GM19438 (cell line): ENCODE data around the gene SEMA3G.
A peak's percentile ranks its signal among the peaks of the same experiment; 100 is the strongest.

Experiments used
- ATAC-seq: cut with Tn5 transposase; IDR thresholded peaks from one replicate; pipeline ENCODE4 v1.9.1; 2021; ENCODE audit warnings: low read depth; ENCODE audit not compliant: unreplicated experiment

Gene SEMA3G

DNA sequence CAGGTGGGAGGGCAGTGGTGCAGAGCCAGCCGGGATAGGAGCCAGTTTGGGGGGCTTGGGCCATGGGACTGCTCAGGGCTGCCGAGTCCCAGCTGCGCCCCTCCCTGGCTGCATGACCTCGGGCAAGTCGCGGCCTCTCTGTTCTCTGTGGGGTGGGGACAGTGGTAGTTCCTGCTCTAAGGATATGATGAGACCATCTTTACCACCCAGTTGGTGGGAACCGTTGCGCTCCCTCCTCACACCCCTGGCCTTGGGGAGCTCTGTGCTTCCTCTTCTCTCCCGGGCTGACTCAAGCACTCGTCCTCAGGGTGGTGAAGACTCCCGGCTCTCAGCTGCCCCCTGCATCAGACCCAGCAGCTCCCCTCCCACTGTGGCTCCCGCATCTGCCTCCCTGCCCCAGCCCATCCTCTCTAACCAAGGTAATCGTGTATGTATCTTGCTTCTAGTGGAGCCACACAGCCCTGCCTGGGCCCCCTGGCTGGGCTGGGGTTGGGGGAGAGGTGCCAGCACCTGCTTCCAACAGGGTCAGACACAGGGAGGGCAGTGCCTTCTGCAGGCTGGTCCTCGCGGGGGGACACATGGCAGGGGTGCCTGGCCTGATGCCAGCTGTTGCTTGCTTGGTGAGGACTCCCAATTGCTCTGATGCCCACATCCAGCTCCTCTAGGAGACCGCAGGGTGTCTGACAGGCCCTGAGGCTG lies 35.1 kb upstream of the SEMA3G start:
- ATAC-seq, result no peak

DNA sequence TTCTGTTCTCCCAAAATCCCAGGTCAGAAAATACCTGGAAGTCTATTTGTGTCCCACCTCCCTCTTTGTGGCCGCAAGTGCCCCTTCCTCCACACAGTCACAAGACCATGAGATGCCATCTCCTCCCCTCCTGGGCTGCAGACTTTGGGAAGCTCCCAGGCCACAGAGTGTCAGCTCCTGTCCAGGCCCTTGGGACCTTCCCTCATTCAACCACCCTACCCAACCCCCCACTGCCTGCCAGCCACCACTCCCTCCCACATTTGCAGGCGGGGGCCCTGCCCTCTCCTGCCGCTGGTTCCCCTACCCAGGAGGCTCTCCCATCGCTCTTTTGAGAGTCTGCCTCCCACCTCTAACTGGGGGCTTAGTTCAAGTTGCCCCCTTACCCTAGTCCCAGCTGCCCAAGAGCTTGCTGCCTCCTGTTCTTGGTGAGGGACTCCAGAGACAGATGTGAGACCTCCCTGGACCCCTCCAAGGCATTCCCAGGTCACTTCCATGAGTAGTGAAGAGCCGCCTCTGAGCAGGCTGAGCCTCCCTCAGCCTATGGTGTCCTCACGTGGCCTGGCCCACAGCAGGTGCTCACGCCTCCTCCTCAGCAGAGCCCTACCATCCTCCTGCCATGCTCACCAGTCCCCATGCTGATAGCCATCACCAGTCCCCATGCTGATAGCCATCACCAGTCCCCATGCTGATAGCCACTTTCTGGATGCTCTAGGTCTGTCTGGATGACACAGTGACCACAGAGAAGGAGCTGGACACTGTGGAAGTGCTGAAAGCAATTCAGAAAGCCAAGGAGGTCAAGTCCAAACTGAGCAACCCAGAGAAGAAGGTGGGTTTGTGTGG lies 34.4 kb upstream of the SEMA3G start:
- no peak for ATAC-seq

DNA sequence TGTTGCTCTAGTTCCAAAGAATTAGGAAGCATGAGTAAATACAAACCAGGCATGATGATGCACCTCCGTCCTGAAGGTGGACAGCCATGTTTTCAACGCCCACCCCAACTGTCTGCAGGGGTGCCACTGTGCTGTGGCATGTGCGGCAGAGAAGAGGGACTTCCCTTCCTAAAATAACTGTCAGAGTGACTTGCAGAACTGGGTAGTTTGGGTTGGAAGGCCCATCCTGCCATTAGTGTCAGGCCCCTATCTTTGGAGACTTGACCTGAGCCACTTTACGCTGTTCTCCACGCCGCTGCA lies 32.8 kb upstream of the SEMA3G start:
- ATAC-seq, result no peak

DNA sequence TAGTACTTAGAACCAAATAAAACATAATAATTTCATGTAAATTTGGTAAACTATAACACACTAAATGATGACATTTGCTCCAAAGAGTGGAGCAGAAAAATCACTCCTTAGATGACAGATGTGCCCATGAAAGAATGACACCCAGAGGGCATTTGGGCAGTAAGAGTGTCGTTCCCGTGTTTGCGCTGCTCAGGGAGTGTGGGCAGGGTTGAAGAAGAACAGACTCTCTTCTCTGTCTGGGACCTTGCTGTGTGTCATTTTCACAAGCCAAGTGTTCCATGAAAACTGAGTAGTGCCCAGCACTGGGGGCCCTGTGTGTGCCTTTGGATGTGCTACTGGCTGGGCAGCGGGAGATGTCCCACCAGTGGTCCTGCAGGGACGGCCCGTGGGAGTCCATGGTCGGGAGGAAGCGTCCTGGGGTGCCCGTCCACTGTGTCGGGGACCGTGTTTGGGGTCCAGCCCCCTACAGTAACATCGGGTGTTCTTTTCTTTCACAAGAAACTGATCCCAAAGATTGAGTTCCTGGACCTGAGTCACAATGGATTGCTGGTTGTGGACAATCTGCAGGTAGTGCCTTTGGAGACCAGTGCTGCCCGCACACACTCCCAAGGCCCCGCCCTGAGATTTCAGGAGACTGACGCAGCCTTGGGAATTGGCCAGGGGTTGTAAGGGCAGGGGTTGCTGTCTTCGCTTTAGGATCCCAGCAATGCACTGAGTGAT lies 32.3 kb upstream of the SEMA3G start:
- no peak for ATAC-seq

DNA sequence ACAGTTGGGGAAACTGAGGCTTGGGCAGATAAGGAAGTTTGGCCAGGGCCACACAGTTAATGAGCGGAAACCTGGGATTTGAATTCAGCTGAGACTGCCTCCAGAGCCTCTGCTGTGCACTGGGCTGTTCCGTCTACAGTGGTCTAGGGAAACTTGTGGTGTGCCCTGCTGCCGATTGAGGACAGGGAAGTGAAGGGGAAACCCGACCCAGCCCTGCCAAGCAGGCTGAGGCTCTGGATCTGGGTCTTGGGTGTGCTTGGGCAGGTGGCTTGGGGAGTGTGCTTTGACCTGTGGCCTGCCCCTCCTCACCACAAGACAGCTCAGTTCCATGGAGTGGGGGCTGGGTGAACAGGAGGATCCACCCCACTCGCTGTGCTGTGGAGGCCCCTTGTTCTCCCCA lies 28.1 kb upstream of the SEMA3G start:
- ATAC-seq, result no peak

DNA sequence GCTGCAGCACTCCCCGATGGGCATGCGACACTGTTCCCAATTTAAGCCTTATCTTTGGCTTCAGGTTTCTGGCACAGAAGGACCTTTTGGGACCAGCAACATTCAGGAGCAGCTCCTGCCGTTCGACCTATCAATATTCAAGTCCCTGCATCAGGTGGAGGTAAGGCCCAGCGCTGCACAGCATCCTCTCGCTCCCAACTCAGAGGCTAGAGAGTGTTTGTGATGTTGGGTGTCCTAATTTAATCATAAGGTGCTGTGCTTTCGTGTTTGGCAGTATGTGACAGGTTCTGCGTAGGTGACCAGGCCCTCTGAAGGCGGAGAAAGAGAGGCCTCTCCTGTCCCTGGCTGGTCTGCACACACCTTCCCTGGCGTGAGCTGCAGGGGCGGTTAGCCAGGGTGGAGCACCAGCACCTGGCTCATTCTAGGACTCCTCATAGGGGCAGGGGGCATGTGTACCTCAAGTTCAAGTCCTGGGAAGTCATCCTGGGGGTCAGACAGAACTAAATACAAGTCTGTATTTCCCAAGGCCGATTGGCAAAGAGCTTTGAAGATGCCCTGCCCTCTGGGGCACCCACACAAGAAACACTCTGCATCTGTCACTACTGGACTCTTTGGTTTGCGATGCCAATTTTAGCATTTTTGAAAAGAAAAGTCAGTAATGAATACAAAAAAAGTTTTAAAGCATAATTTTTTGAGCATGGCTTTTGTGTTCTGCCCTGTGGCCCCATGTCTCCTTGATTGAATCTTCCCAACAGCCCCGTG lies 27.5 kb upstream of the SEMA3G start:
- no peak for ATAC-seq

DNA sequence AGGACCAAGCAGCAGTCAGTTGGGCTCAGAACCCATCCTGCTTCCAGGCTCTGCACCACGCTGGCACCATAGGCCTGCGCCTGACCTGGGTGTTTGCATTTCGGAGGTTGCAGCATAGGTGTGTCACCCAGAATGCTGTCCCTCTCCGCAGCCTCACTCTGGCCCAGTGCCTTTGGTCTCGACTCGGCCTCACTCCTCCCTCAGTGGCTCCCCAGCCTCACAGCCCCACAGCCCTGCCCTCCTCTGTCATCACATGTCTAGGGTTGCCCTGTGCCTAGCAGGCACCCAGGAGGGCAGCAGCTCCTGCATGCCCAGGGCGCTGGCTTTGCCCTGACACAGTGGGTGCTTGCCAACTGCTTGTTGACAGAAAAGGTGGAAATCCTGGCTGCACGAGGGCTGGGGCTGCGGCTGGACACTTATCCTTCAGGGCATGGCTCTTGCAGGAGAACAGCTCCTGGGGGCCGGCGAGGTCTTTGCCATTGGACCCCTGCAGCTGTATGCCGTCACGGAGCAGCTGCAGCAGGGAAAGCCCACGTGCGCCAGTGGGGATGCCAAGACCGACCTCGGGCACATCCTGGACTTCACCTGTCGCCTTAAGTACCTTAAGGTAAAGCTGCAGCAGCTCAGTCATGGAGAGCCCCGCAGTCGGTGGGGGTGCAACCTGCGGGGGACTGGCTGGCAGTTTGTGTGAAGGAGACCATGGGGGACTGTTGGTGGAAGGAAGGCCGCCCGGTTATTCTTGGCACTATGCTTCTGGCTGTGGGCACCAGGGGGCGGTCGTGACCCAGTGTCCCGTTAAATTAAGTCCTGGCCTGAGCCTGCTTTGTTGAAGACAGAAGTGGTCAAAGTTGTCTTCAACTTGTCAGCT lies 26.7 kb upstream of the SEMA3G start:
- no peak for ATAC-seq

DNA sequence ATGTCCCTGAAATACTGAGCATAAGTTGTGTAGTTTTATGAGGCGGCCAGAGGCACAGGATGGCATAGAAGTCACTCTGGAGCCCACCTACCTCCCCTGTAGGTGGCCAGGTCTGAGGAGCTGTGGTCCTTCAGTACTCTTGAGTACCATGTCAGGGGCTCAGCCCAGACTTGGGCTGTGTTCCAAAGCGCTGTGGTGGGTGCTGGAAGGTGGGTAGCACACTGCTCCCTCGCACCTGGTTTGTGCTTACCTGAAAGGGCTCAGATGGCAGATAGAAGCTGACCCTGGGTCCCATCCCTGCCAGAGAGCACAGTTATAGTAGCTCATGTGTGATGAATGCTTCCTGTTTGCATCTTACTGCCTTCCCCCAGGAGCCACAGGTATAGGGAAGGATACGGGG lies 26.0 kb upstream of the SEMA3G start:
- no peak for ATAC-seq

DNA sequence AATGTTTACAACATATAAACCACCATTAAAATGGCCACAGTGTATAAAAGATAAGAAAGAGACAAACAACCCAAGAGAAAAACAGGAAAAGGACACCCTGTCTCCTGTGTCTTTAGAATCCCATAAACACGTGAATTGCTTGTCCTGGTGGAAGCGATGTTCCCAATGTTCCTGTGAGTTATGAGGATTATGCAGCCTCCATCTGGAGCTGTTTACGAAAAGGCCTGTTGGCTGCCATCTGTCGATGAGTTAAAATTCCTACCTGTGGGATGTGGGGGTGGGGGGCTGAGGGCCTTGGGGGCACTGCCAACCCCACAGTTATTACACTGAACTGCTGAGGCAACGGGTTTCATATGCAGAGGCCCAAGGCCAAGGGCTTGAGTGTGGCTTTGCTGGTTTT lies 24.1 kb upstream of the SEMA3G start:
- no peak for ATAC-seq

DNA sequence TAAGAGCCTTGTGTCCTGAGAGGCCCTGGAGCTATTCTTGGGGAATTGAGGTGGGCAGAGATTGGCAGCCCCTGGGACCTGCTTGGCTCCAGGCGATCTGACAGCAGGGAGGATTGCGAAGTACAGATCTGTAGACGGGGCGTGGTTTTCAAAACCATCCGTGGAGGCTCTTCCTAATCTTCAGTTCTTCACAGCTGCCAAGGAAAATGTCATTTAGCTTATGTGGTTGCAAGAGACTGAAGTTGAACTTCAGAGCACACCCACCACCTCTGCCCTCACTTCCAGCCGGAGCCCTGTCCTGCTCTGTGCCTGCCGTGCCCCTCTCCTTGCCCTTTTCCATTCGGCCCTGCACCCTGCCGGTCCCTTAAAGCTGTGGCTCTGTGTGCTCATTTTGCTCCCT lies 23.4 kb upstream of the SEMA3G start:
- ATAC-seq, result no peak

DNA sequence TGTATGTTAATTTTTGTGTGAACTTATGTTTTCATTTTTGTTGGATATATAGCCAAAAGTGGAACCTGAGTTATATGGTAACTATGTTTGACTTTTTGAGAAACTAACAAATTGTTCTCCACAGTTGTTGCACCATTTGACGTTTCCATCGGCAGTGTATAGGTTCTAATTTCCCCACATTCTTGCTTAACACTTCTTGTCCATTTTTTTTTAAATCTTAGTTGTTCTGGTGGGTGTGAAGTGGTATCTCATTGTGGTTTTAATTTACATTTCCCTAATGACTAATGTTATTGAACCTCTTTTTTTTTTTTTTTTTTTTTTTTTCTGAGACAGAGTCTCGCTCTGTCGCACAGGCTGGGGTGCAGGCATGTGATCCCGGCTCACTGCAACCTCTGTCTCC lies 18.5 kb upstream of the SEMA3G start:
- ATAC-seq, result no peak

DNA sequence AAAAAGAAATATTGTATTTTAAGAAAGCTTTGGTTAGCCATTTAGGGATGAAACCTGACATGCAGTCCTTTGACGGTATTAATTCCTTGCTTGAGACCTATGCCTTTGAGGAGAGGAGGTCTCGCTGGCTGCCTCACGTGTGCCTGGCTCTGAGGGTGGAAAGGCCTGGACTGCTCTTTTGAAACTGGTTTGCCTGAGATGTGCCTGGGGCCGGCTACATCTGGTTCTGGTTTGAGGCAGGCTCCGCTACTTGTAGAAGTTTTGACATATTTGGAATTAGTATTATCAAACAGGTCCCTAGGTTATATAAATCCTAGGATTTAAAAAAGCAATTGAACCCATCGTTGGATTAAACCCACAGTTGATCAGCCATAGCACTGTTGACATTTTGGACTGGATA lies 17.0 kb upstream of the SEMA3G start:
- no peak for ATAC-seq

DNA sequence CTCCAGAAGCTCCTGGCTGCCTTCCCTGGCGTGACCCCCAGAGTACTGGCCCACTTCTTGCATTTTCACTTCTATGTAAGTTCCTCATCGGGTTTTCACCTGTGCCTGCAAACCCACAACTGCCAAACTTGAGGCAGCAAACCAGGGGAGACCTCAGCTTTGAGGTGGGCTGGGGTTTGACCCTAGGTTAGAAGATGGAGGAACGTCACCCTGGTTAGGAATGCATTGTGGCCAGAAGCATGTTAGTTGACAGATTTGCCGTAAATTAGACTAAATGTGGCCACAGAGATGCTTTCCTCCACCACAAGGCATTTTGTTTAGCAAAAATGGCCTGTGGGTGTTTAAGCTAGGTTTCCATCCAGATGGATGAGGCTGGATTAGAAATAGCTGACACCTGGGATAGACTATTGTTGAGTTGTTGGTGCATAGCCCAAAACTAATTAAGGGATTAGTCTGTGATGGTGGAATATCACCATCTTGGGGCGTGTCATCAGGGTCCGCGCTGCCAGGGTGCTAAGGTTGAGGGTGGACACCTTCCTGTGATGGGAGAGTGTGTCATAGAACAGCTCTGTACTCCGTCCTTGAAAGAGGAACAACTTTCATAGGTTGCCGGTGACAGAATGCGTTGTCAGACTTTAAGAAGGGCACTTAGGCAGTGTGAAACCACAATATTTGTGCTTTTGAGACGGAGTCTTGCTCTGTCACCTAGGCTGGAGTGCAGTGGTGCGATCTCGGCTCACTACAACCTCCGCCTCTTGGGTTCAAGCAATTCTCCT lies 14.1 kb upstream of the SEMA3G start:
- ATAC-seq, result no peak

DNA sequence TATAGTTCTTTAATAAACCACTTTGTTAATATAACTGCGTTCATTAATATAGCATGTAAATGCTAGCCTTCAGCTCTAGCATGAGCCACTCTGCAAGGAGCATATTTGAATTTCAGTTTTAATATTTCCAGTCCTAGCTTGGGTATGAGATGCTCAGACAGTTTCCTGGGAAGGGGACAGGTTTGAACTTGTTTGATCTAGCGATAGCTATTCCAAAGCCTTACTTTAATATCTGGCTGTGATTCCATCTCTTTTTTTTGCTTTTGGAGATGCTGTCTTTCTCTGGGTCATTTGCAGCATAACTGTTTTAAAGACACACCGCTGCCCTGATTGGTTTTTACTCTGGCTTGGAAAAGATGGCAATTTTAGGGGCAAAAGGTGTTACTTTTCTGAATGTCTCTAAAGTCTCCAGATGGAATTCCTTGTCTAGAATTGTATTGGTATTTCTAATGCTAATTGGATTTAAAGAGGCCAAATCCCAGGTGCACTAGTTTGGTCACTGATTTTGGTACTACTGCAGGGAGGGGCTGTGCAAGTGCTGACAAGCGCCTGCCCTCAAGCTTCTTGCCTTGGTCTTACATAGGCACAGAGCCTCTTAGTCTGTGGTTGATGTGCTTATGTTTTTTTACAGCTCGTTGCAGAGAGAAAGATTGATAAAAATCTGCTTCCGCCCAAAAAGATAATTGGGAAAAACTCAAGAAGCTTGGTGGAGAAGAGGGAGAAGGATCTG lies 13.3 kb upstream of the SEMA3G start:
- no peak for ATAC-seq

DNA sequence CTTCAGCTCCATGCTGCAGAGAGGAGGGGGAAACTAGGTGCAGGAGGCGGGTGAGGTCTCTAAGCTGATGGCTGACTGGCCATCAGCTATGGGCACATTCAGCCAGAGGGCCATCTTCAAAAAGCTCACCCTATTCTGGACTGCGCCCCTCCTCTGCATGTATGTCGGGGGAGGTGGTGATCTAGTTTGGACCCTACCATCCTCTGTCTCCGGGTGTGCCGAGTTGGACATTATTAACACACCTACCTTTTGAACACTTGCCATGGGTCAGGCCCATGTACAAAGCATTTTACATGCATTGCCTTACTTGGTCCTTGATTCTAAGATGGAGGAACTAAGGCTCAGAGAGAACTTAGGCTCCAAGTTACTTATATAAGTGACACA lies 11.9 kb upstream of the SEMA3G start:
- no peak for ATAC-seq

DNA sequence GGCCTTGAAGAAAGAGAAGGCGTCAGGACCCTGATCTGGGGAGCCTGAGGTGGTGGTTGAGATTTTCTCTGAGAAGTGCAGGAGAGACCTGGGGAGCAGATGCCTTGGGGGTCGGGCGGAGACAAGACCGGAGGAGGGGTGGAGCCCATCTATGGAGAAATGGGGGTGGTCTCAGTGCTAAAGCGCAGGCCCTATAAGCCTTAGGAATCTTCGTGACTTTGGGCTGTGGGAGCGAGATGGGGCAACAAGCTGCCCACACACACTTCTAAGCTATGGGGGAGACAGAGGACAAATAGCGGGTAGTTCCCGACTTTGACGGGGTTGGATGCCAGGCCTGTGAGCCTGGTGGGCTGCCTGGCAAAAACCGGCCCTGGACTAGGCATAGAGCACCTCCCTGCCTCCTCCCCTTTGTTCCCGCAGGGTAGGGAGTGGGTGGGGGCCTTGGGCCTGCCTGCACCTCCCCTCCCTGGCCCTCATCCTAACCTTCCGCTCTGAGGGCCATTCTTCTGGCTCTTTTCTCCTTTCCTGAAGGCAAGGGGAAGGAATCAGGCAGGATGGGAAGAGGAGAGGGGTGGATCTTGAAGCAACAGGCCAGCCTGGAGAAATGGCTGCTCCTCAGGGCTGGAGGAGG lies 11.4 kb upstream of the SEMA3G start:
- no peak for ATAC-seq

DNA sequence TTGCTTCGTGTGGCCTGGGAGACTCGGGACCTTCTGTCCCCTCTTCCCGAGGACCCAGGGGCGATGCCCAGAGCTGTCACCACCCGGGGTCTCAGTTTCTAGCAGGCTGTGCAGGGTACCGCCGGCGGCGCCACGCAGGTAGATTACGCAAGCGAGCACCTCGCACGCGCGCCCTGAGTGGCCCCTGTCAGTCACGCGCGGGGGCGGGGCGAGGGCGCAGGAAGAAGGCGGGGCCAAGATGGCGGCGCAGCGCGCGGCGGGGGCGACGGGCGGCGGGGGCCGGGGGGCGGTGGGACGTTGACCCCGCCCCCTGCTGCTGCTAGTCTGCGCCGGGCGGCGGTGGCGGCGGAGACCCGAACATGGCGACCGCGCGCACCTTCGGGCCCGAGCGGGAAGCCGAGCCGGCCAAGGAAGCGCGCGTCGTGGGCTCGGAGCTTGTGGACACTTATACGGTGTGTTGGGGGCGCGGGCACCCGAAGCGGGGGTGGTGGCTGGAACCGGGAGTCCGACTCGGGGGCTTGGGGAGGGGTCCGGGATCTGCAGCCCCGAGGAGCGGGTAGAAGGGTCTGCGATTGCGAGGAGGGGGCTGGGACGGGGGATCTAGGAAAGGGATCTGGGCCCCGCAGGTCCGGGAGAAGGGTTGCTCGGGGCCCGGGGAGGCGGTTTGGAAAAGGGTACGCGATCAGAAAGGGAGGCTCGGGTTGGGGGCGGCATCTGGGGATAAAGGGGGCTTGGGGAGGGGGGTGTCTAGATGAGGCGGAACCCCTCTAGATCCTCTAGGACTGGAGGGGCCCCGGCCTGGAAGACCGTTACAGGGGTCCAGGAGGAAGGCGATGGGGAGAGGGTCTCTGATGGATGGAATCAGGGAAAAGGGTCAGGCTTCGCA lies 10.6 kb upstream of the SEMA3G start, which contains the start of gene NISCH:
TSS of gene NISCH (plus strand) at position 322 of the 886 bp plus-strand sequence. CDS start at position 360, 38 bp downstream.
- ATAC-seq, result peak; percentile 69
